Activated naive CD4-positive, alpha-beta T cell treated with anti-CD3 and anti-CD28 coated beads, Interleukin-2, amount 50 U/mL, for 16 hours (primary cell): Measurements from ENCODE around the gene NR2C2.

Source experiments
- DNase-seq: peaks from one replicate; pipeline ENCODE4 v3.0.0-alpha.2; 2020

NR2C2 gene

DNA sequence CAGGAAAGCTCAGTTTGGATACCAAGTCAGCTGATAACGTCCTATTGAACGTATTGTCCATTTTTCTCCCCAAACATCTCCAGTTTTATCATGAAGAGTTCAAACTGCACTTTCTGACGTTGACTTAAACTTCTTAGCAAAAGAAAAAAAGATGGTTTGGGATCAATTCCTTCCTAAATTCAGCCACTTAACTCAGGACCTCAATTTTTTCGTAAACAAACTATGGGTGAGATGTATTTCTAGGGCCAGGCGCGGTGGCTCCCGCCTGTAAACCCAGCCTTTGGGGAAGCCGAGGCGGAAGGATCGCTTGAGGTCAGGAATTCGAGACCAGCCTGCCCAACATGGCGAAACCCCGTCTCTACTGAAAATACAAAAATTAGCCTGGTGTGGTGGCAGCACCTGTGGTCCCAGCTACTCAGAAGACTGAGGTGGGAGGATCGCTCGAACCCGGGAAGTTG is 118.2 kb downstream of the NR2C2 start:
- DNase-seq, result no peak

DNA sequence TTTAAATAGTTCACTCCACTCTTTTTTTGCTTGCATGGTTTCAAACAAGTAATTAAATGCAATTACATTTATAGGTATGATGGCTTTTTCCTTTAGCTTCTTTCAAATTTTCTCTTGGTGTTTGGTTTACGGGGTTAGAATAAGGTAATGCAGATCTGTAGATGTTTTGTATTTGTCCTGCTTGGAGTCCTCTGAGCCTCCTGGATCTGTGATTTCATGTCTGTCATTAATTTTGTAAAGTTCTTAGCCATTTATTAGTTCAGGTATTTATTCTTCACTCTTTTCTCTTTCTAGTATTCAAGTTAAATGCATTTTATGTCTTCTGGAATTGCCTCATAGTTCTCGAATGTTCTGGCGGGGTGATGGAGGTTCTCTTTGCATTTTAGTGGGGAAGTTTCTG is 119.1 kb downstream of the NR2C2 start:
- no peak for DNase-seq

DNA sequence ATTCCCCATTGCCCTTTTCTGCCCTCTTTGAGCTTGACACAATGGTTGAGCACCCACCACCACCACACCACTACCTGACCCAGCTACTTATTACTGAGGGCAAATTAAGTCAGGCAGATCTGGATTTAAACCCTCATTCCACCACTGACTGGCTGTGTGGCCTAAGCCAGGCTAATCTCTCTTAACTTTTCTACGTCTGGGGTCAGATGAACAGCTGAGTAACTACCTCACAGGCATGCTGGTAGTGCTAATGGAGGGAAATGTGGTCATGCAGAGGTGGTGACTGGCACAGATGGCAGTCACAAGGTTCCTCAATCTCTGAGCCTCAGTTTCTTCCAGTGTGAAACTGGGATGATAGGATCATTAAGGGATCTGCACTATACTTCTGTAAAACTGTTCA is 122.1 kb downstream of the NR2C2 start:
- no peak for DNase-seq

DNA sequence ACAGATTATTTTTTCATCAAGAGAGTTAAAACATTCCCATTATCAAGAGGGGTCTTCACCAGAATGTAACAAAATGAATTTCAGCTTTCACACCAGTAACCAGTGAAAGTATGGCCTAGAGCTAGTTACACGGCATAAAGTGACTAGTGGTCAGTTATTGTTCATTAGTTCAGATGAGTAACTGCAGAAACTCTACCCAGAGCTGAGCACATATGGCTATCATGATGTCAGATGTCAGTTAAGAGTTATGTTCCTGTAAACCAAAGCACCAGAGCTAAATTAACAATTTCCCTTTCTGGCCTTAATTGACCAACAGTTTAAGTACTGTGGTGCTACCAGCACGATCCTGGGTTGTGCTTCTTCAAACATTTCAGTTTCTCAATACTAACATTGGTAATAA is 124.3 kb downstream of the NR2C2 start:
- DNase-seq, result no peak

DNA sequence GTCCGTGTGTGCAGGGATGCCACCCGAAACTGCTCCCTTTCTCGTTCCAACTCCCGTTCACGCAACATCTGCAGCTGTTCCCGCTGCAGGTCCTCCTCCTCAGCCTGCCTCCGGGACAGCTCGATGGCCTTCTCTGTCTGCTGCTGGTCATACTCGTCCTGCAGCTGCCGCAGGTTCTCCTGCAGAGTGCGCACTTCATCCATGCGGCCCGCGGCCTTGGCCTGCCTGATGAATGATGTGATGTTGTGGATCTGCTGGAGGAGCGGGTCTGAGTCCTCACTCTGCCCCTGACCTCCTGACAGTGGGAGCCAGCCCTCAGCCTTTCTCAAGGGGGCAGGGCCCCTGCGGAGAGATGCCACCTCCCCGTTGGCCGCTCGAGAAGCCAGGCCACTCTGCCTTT is 127.1 kb downstream of the NR2C2 start:
- DNase-seq, result no peak

DNA sequence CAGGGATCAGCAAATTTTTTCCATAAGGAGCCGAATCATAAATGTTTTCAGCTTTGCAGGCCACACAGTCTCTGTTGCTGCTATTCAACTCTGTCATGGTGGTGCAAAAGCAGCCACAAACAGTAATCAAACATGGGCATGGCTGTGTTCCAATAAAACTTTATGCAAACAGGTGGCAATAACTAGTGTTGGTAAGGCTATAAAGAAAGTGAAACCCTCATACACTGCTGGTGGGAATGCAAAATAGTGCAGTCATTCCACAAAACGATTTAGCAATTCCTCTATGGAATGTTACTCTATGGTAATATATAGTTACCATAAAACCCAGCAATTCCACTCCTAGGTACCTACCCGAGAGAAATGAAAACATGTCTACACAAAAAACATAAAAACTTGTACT is 131.7 kb downstream of the NR2C2 start:
- no peak for DNase-seq

DNA sequence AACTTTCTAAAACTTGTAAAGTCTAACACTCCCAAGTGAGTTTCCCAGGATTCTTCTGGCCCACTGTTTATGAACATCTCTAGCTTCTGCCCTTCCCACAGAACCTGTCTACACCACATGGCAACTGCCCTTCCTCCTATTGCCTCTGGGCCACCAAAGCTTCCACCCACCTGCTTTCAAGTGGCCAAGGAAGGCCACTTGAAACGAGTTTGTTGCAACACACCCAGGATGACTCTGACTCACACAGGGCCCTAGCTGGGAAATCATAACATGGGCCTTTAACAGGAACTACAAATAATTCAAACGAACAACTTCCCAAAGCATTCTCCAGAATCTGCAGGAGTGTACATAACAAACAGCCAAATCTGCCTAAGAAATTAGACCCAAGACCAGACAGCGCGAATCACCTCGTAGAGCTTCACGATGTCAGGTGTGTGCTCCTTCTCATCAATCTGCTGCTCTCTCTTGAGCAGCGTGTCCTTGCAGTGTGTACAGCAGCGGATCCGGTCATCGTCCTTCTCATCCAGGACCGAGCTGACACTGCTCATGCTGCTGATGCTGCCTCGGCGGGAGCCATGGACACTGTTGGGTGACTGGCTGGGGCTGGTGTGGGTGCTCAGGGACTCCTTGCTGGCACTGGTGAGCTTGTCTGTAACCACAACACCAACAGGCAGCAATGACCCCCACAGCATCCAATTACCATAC is 134.7 kb downstream of the NR2C2 start:
- DNase-seq, result no peak

DNA sequence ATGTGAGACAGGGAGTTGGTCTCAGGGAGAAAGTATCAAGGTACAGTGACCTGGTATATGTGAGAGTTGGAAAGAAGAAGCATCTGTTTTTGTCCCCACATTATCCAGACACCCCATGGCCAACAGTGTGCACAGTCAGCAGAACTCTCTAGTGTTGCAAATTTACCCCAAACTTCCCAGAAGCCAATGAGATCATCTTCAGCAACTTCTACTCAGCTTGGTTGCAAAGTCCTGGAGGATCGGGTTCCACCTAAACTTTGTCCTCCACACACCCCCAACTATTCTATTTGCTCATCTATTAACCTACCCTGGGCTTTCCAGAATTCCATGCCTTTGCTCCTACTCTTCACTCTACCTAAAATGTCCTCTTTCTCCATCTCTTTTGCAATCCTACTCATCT is 135.9 kb downstream of the NR2C2 start:
- DNase-seq, result no peak

DNA sequence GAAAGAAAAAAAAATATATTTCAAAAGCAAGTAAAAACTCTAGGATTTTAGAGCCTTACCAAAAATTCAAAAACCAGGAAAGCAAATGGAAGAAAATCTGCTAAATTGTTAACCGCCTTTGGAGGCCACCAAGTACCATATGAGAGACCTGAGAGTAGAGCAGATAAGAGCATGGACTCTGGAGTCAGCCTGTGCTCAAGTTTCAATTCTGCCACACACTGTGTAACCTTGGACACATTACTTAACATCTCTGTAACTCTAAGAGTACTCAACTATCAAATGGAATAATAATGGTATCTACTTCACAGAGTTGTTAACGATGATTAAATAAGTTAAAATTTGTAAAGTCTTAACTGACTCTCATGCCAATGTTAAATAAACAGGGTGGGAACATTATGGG is 138.9 kb downstream of the NR2C2 start:
- no peak for DNase-seq

DNA sequence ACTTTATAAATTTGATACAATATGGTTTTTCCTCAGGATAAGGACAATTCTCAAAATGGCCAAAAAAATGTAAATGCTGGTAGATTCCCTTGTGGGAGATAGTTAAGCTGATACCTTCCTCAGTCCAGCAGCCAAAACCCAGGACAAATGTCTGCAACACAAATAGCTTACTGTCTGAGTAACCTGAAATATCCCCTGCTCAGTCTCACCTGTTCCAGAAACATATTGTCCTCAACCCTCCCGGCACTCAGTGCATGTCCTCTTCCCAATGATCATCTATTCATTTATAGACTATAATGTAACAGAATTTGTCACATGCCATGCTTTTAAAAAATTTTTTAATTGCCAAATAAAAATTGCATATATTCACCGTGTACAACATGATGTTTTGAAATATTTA is 139.3 kb downstream of the NR2C2 start:
- DNase-seq, result no peak

DNA sequence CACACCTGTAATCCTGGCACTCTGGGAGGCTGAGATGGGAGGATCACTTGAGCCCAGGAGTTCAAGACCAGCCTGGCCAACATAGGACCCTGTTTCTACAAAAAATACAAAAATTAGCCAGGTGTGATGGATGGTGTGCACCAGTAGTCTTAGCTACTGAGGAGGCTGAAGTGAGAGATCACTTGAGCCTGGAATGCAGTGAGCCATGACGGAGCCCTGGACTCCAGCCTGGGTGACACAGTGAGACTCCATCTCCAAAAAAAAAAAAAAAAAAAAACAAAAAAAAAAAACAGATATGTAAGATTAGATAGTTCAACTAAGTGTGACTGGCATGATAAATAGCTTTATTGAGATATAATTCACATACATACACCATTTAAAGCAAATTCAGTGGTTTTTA is 141.8 kb downstream of the NR2C2 start:
- no peak for DNase-seq

DNA sequence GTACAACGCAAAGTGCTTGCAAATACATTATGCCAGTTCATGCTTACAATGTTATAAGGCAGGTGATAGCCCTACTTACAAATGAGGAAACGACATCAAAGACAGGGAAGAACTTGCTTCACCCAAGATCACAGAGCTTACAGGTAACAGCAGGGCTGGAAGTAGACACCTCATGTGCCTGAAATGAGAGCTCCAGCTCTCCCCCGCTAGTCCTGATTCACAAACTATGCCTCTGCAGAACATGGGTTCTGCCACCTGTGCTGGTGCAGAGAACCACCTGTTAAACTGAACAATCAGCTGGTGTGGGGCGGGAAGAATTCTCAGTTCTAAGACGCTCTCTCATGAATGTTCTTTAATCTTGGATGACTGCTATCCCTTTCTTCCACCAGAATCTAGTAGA is 144.2 kb downstream of the NR2C2 start:
- DNase-seq, result no peak

DNA sequence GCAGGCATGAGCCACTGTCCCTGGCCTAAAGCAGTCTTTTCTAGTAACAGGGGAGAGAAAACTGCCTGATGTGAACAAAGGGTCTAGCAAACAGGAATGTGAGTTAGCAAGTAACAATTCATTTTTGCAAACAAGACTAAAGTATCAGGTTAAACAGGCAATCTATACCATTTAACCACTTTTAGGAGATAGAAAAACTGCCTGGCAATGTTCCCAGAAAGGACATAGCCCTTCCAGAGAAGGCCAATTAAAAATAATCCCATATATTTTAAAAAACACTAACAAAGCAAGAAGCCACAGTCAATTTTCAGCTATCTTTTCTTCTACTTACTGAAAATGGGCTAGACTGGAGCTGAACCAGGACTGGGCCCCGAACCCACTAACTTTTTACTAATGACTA is 145.3 kb downstream of the NR2C2 start:
- no peak for DNase-seq

DNA sequence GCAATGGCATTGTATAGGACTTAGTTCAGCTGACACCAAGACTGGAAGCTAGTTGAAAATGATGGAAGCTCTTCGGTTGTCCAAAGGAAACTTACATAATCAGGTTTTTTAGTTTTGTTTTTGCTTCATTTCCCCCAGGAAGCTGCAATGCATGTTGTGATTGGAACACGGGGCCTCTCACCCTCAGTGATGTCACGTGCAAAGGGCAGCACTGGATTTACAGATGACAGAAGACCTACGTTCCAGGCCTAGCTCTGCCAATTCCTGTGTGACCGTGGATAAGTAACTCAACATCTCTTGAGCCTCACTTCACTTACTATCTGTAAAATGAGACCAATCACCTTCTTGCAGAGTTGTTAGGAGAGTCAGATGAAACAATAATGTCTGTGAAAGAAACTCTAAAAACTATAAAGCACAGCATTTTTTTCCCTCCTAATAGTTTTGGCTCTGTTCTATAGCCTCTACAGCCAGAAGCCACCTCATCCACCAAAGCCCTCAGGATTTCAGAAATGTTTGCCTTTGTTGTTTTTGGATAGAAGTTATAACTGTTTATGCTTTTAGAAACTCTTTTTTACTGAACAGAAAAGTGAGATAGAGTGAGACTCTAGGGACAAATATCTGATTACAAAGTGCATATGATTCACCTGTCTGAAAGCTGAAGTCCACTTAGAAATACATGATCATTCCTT is 146.9 kb downstream of the NR2C2 start:
- no peak for DNase-seq

DNA sequence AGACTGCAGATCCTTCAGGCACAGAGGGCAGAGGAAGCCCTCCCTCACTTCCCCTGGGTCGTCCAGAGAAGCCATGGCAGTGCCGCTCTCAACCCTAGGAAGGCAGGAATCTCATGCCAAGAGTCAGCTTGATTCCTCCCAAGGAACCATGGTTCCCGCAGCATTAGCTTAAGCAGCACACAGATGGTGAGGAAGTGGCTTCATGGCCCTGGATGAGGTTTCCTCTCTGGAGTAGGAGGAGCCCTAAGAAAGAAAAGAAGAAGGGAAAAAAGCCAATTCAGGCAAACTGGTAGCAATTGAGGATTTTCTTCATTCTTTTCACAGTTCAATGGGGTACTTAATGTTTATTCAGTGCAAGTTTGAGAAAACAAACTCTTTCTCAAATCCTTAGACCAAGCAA is 148.7 kb downstream of the NR2C2 start:
- no peak for DNase-seq

DNA sequence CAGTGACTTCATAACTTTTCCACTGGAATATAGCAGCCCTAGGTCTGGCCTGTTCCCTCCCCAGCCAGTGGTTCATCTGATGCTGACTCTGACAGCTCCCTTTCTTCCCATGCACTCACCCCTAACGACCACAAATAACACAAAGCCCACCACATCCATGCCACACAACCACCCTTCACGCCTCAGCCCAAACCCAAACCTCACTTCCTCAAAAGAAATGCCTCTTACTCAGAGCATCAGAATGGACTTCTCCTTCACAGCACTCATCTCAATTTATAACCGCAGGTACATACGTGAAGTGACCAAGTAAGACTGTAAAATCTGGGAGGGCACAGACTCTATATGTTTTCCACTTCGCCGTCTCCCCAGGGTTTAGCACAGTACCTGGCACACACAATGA is 150.5 kb downstream of the NR2C2 start:
- no peak for DNase-seq
